H1 (cell line): ENCODE data around the gene CROCC2. TPM values are rescaled to one million over a fixed set of nuclear protein-coding genes. Genes with fewer than 3 reads are reported as not detected.

ENCODE experiments used
- BCL11A ChIP-seq, 2 experiments: IDR thresholded peaks; one replicate each; pipeline ENCODE4 v1.6.1; 2011; ENCODE audit warnings: low read depth in 2 of 2, low read length in 2 of 2, mild to moderate bottlenecking in 2 of 2
- CTCF ChIP-seq, 3 experiments: IDR thresholded peaks; 1 replicate in 2 of 3; 2 replicates in 1 of 3; pipeline versions ENCODE4 v1.5.1 to v1.6.1; 2011; ENCODE audit warnings: low read length in 3 of 3, mild to moderate bottlenecking in 3 of 3, inconsistent platforms in 2 of 3, low read depth in 1 of 3, moderate library complexity in 1 of 3; ENCODE audit not compliant: insufficient read depth in 1 of 3; ENCODE audit errors: control extremely low read depth in 1 of 3
- EP300 ChIP-seq, 2 experiments: IDR thresholded peaks; 1 replicate in 1 of 2; 2 replicates in 1 of 2; pipeline ENCODE4 v1.6.1; 2011 to 2012; ENCODE audit warnings: low read depth in 2 of 2, low read length in 2 of 2, mild to moderate bottlenecking in 2 of 2, borderline replicate concordance in 1 of 2, inconsistent platforms in 1 of 2, moderate library complexity in 1 of 2
- RAD21 ChIP-seq, 2 experiments: IDR thresholded peaks in 1 of 2; conservative IDR thresholded peaks in 1 of 2; 2 replicates each; pipeline ENCODE4 v1.6.1; 2011; ENCODE audit warnings: low read depth in 2 of 2, low read length in 2 of 2, improper control_type of control experiment in 1 of 2, inconsistent platforms in 1 of 2, mild to moderate bottlenecking in 1 of 2, moderate library complexity in 1 of 2
- SRF ChIP-seq: IDR thresholded peaks from 2 replicates; pipeline ENCODE4 v1.6.1; 2011; ENCODE audit warnings: mild to moderate bottlenecking, low read depth, low read length, moderate library complexity
- polyA plus RNA-seq, 7 experiments: library from polyadenylated mRNA; depleted of rRNA in 3 of 7; stranded (reverse) in 5 of 7; unstranded in 2 of 7; fragments of >200 nt in 5 of 7; fragments of 200-250 nt in 2 of 7; gene quantifications; 1 replicate in 5 of 7; 2 replicates in 1 of 7; 4 replicates in 1 of 7; pipeline versions ENCODE4 v1.2.1 to v1.2.3, GENCODE V29; 2011 to 2013; ENCODE audit warnings: missing spikeins in 2 of 7, mixed read lengths in 2 of 7
- total RNA-seq: library from RNA; stranded (reverse); fragmentation: NEBNext Ultra II Directional; extraction: Animal tissue kit (Norgen Biotek cat#: 25700); gene quantifications from 2 replicates; pipeline ENCODE4 v1.2.1, GENCODE V29; 2021
- TF ChIP-seq, protein P1 (sequence below): IDR thresholded peaks from 2 replicates; pipeline ENCODE4 v1.6.1; 2011; ENCODE audit warnings: low read length, improper control_type of control experiment

The CROCC2 gene
- total and polyA plus RNA-seq, 2 of the 8 experiments (the other 6 are each of a cell fraction or from before 2014, with no cell fraction given), result not detected

- TF ChIP-seq EP300 (IDR thresholded peaks at IDR 0.05; ENCODE audit: borderline replicate concordance in 1 of 2, low read depth in 2 of 2, low read length in 2 of 2) (no peak), RAD21 (IDR thresholded peaks at IDR 0.05 in 1 of 2, conservative IDR thresholded peaks at IDR 0.05 in 1 of 2; ENCODE audit: low read depth in 2 of 2, low read length in 2 of 2) (no peak), SRF (no peak), BCL11A (IDR thresholded peaks at IDR 0.05; ENCODE audit: low read depth in 2 of 2, low read length in 2 of 2) (no peak), CTCF (IDR thresholded peaks at IDR 0.05; ENCODE audit: control extremely low read depth in 1 of 3, insufficient read depth in 1 of 3, low read depth in 1 of 3, low read length in 3 of 3) (no peak)
- TF ChIP-seq, protein P1, sequence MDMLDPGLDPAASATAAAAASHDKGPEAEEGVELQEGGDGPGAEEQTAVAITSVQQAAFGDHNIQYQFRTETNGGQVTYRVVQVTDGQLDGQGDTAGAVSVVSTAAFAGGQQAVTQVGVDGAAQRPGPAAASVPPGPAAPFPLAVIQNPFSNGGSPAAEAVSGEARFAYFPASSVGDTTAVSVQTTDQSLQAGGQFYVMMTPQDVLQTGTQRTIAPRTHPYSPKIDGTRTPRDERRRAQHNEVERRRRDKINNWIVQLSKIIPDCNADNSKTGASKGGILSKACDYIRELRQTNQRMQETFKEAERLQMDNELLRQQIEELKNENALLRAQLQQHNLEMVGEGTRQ, result no peak
These were observed 11.6 kb downstream of the CROCC2 start (continued) for GRCh38 chr2:240917684-240918257.
